NCI-H128 (cell line): Measurements from ENCODE around the gene TSPAN3.

Experiments used
- DNase-seq: peaks from one replicate; lab custom pipeline; 2025; ENCODE audit not compliant: unreplicated experiment; lab: John Stamatoyannopoulos, UW

Gene TSPAN3

DNA sequence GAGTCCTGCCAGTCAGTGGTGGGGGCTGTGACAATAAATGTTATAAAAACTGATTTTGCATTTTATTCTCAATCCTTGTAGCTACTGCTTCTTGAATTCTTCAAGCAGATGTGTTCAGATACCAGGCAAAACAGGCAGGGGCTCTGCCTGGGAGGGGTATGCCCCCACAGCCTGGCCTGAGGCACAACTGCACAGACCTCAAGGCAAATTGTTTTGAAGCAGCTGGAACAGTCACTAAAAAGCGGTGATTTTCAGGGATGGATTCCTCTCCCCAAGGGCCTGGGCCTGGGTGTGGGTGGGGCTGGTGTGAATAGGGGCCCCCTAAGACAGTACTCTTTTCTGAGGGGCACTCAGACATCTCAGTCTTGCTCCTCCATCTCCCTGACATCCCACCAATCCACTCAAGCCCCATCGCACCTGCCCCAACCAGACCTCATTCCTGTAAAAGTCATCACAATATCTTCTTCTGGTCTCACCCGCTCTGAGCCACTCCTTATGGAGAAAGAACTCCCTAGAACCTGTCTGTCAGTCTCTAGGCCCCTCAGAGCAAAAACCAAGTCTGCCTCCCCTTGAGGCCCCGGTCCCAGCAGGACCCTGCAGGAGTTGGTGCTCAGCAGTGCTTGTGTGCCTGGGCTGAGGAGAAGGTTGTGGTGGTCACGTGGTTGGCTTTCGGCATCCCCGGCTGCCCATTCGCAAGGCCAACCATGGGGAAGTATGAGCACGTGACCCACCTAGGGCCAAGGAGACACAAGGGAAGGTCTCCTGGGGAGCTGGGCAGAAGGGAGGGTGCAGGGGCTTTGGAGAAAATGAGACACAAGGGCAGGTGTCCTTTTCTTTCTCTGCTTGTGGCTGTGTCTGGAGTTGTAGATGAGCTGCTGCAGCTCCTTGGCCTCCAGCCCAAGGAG is 78.9 kb downstream of the TSPAN3 start:
- DNase-seq, result no peak
